ENCODE measurements around the gene ABCA12.

ABCA12 gene

DNA sequence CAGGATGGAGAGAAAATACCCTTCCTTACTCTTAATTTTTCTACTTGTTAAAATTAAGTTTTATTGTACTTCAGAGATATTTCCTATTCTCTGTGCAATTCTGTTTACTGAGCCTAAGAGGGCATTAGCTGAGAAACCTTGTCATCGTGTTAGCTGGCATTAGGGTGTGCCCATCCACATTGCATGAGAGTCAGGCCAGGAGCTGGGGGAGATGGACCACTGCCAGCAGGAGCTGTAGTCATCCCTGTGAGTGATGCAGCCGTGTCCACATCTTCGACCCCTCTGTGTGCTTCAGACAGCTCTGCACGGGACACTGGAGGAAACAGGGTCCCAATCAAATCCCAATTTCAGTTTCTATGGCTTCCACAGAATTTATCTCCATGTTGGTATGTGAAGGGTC, 34.2 kb downstream of the ABCA12 start:
- in situ Hi-C loops (cut with HindIII; ENCODE audit: low sequenced_read_pairs) = no loop called here
- DNase-seq (ENCODE audit: low read depth, low spot score) = no peak
- no peak overlapping the region for H3K4me3 ChIP-seq (ENCODE audit: low read depth, low read length)
- TF ChIP-seq CTCF (IDR thresholded peaks at IDR 0.05; ENCODE audit: low read depth, low read length) = no peak

DNA sequence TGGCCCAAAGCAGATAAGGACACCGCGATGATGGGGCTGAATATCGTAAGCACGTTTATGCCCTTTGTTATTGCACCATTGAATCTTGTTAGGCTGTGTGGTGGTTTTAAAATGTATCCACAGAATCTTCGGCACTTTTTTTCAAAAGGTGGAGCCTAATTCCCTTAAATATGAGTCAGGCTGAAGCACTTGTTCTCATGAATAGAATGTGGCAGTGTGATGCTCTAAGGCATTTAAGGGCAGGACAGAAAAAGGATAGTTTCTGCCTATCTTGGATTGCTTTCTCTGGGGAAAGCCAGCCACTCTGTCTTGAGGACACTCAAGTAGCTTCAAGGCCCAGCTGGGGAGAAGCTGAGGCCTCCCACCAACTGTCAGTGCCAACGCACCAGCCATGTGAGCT, 39.6 kb downstream of the ABCA12 start:
- no peak overlapping the region for H3K4me3 ChIP-seq (ENCODE audit: low read depth, low read length)
- no peak for TF ChIP-seq CTCF (IDR thresholded peaks at IDR 0.05; ENCODE audit: low read depth, low read length)
- in situ Hi-C loops (cut with HindIII; ENCODE audit: low sequenced_read_pairs) = no loop called here
- DNase-seq (ENCODE audit: low read depth, low spot score) = no peak

- in situ Hi-C loops (cut with HindIII; ENCODE audit: low sequenced_read_pairs) = no loop called here
- TF ChIP-seq CTCF (IDR thresholded peaks at IDR 0.05; ENCODE audit: low read depth, low read length) = no peak
- DNase-seq (ENCODE audit: low read depth, low spot score) = no peak
- H3K4me3 ChIP-seq (ENCODE audit: low read depth, low read length) = no peak overlapping the region
Observed at GRCh38 chr2:215084080-215084479, 54.3 kb downstream of the ABCA12 start.

GRCh38 chr2:215083146-215083545, 55.3 kb downstream of the ABCA12 start:
- no peak overlapping the region for H3K4me3 ChIP-seq (ENCODE audit: low read depth, low read length)
- no peak for DNase-seq (ENCODE audit: low read depth, low spot score)
- in situ Hi-C loops (cut with HindIII; ENCODE audit: low sequenced_read_pairs) = no loop called here
- no peak for TF ChIP-seq CTCF (IDR thresholded peaks at IDR 0.05; ENCODE audit: low read depth, low read length)

- TF ChIP-seq CTCF (IDR thresholded peaks at IDR 0.05; ENCODE audit: low read depth, low read length) = no peak
- H3K4me3 ChIP-seq (ENCODE audit: low read depth, low read length) = no peak overlapping the region
- DNase-seq (ENCODE audit: low read depth, low spot score) = no peak
- in situ Hi-C loops (cut with HindIII; ENCODE audit: low sequenced_read_pairs) = no loop called here
Observed at GRCh38 chr2:215082446-215082845, 56.0 kb downstream of the ABCA12 start.

- DNase-seq (ENCODE audit: low read depth, low spot score) = no peak
- no peak for TF ChIP-seq CTCF (IDR thresholded peaks at IDR 0.05; ENCODE audit: low read depth, low read length)
- in situ Hi-C loops (cut with HindIII; ENCODE audit: low sequenced_read_pairs) = no loop called here
Observed at GRCh38 chr2:215080545-215080944, 57.9 kb downstream of the ABCA12 start.

DNA sequence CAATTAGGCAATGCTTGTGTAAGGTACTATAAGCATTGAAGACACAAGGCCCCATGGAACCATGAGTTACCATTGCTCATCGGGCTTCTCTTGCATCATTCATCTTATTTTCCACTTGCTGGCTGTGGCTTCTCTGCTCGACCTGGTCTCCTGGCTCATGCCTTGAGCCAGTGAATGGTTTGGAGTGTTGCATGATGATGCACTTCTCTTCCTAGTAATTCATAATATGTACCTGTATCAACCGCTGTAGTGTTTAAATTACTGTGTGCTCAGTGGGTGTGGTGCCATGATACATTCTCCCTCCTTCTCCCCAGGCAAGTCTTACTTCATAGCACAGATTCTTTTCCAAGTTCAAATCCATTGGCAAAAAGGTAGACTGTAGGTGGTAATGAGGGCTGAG, 66.8 kb downstream of the ABCA12 start:
- H3K4me3 ChIP-seq (ENCODE audit: low read depth, low read length) = no peak overlapping the region
- no peak for DNase-seq (ENCODE audit: low read depth, low spot score)
- in situ Hi-C loops (cut with HindIII; ENCODE audit: low sequenced_read_pairs) = no loop called here
- TF ChIP-seq CTCF (IDR thresholded peaks at IDR 0.05; ENCODE audit: low read depth, low read length) = no peak

More at GRCh38 chr2:215080545-215080944, 57.9 kb downstream of the ABCA12 start:
- H3K4me3 ChIP-seq (ENCODE audit: low read depth, low read length) = no peak overlapping the region
